ENCODE data around the gene PTPRM.

DNA sequence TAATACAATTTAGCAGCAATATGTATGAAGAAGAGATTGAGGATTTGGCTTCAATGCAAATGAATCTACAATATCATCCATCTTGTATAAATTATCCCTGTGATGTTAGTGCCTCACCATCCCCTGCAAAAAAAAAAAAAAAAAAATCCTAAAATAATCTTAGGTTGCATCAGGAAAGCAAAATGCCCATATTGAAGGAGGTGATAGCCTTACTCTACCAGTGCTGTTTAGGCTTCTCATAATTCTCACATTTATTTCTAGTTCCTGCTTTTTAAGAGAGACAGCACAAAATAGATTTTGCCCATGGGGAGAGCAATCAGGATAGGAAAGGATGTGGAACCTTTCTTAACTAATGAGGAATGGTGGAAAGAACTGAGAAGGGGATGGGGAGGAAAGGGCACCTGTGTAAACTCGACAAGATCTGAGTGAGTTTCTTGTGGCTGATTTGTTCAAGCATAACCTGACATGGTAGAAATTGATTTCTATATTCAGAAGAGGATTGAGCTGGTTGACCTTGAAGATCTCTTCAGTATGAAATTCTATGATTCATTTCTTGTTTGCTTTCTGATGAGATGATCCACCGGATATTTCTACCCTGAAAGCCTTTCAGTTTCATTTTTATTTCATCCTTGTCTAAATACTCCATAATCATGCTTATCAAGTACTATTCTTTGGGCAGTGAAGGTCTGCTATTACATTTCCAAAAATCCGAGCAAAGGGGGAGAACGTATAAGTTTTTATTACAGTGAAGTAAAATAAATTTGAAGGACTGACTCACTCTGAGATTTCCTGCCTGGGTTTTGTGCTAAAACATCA, 391.2 kb downstream of the PTPRM start:
- TF ChIP-seq, protein P1, sequence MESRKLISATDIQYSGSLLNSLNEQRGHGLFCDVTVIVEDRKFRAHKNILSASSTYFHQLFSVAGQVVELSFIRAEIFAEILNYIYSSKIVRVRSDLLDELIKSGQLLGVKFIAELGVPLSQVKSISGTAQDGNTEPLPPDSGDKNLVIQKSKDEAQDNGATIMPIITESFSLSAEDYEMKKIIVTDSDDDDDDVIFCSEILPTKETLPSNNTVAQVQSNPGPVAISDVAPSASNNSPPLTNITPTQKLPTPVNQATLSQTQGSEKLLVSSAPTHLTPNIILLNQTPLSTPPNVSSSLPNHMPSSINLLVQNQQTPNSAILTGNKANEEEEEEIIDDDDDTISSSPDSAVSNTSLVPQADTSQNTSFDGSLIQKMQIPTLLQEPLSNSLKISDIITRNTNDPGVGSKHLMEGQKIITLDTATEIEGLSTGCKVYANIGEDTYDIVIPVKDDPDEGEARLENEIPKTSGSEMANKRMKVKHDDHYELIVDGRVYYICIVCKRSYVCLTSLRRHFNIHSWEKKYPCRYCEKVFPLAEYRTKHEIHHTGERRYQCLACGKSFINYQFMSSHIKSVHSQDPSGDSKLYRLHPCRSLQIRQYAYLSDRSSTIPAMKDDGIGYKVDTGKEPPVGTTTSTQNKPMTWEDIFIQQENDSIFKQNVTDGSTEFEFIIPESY (IDR thresholded peaks at IDR 0.05), result no peak
- no peak for TF ChIP-seq GABPA (IDR thresholded peaks at IDR 0.05 in 1 of 2, conservative IDR thresholded peaks at IDR 0.05 in 1 of 2)
